Mesenchymal stem cell (in vitro differentiated cells and primary cell): ENCODE results near the gene MFF.

Source experiments
- DNase-seq: peaks from one replicate; pipeline ENCODE4 v3.0.0-alpha.2; 2013
- H2AFZ ChIP-seq: one replicate; pipeline ENCODE4 v1.6.1; 2013; ENCODE audit warnings: low read depth, mild to moderate bottlenecking, control low read depth, inconsistent platforms, low read length, moderate library complexity
- H2AK5ac ChIP-seq: 2 replicates; pipeline ENCODE4 v1.6.1; 2013; ENCODE audit warnings: low read length, moderate library complexity, mild to moderate bottlenecking, inconsistent platforms; ENCODE audit not compliant: severe bottlenecking
- H2BK120ac ChIP-seq: one replicate; pipeline ENCODE4 v1.6.1; 2013; ENCODE audit warnings: low read depth, mild to moderate bottlenecking, inconsistent platforms, low read length, moderate library complexity
- H2BK12ac ChIP-seq, 2 experiments: one replicate each; pipeline ENCODE4 v1.6.1; 2013; ENCODE audit warnings: inconsistent platforms in 2 of 2, low read length in 2 of 2, mild to moderate bottlenecking in 2 of 2, moderate library complexity in 2 of 2, control low read depth in 1 of 2
- H2BK15ac ChIP-seq: one replicate; pipeline ENCODE4 v1.6.1; 2013; ENCODE audit warnings: mild to moderate bottlenecking, low read depth, inconsistent platforms; ENCODE audit not compliant: poor library complexity, severe bottlenecking
- H2BK5ac ChIP-seq: 2 replicates; pipeline ENCODE4 v1.6.1; 2013; ENCODE audit warnings: low read depth, mild to moderate bottlenecking, low read length, control low read depth, inconsistent platforms; ENCODE audit not compliant: poor library complexity, severe bottlenecking
- H3K14ac ChIP-seq, 2 experiments: one replicate each; pipeline ENCODE4 v1.6.1; 2013; ENCODE audit warnings: inconsistent platforms in 2 of 2, low read length in 2 of 2, control low read depth in 1 of 2, mild to moderate bottlenecking in 1 of 2, moderate library complexity in 1 of 2
- H3K18ac ChIP-seq, 2 experiments: one replicate each; pipeline ENCODE4 v1.6.1; 2013; ENCODE audit warnings: inconsistent platforms in 2 of 2, low read length in 2 of 2, control low read depth in 1 of 2, low read depth in 1 of 2, mild to moderate bottlenecking in 1 of 2
- H3K23ac ChIP-seq, 2 experiments: one replicate each; pipeline ENCODE4 v1.6.1; 2013; ENCODE audit warnings: inconsistent platforms in 2 of 2, low read length in 2 of 2, mild to moderate bottlenecking in 2 of 2, moderate library complexity in 2 of 2, control low read depth in 1 of 2
- H3K27ac ChIP-seq: 2 replicates; pipeline ENCODE4 v1.5.1; 2013; ENCODE audit warnings: mild to moderate bottlenecking, moderate library complexity, low read length, control low read depth, inconsistent platforms; ENCODE audit not compliant: poor library complexity, severe bottlenecking
- H3K27me3 ChIP-seq, 2 experiments: 2 replicates each; pipeline versions ENCODE4 v1.6.1 to v1.7.0; 2013; ENCODE audit warnings: low read length in 2 of 2, mild to moderate bottlenecking in 2 of 2, moderate library complexity in 2 of 2, control low read depth in 1 of 2, inconsistent platforms in 1 of 2; ENCODE audit not compliant: control insufficient read depth in 1 of 2, insufficient read depth in 1 of 2
- H3K36me3 ChIP-seq, 2 experiments: 2 replicates each; pipeline versions ENCODE4 v1.6.1 to v1.7.0; 2013; ENCODE audit warnings: low read length in 2 of 2, control low read depth in 1 of 2, inconsistent platforms in 1 of 2, low read depth in 1 of 2, mild to moderate bottlenecking in 1 of 2; ENCODE audit not compliant: insufficient read depth in 2 of 2, control insufficient read depth in 1 of 2
- H3K4ac ChIP-seq, 2 experiments: one replicate each; pipeline ENCODE4 v1.6.1; 2013; ENCODE audit warnings: inconsistent platforms in 2 of 2, low read length in 2 of 2, mild to moderate bottlenecking in 2 of 2, moderate library complexity in 2 of 2, control low read depth in 1 of 2, low read depth in 1 of 2
- H3K4me1 ChIP-seq: 2 replicates; pipeline ENCODE4 v1.6.1; 2013; ENCODE audit warnings: low read depth, low read length, control low read depth; ENCODE audit not compliant: control insufficient read depth, insufficient read depth
- H3K4me2 ChIP-seq: 2 replicates; pipeline ENCODE4 v1.6.1; 2013; ENCODE audit warnings: low read length, mild to moderate bottlenecking, inconsistent platforms; ENCODE audit not compliant: poor library complexity, severe bottlenecking
- H3K4me3 ChIP-seq, 2 experiments: 2 replicates each; pipeline versions ENCODE4 v1.5.1 to v1.7.0; 2013; ENCODE audit warnings: low read length in 2 of 2, mild to moderate bottlenecking in 2 of 2, control low read depth in 1 of 2, low read depth in 1 of 2; ENCODE audit not compliant: insufficient read depth in 1 of 2
- H3K79me1 ChIP-seq: replicated peaks from 2 replicates; pipeline ENCODE4 v1.6.1; 2013; ENCODE audit warnings: mild to moderate bottlenecking, control low read depth, low read length, inconsistent platforms; ENCODE audit not compliant: poor library complexity, severe bottlenecking
- H3K9ac ChIP-seq: 2 replicates; pipeline ENCODE4 v1.7.0; 2013; ENCODE audit warnings: mild to moderate bottlenecking, low read length, moderate library complexity
- H3K9me3 ChIP-seq: 2 replicates; pipeline ENCODE4 v1.7.0; 2013; ENCODE audit warnings: mild to moderate bottlenecking, low read length; ENCODE audit not compliant: control insufficient read depth
- H4K8ac ChIP-seq: one replicate; pipeline ENCODE4 v1.6.1; 2013; ENCODE audit warnings: inconsistent platforms, mild to moderate bottlenecking, low read length, moderate library complexity
- H4K91ac ChIP-seq: one replicate; pipeline ENCODE4 v1.6.1; 2013; ENCODE audit warnings: mild to moderate bottlenecking, low read length, inconsistent platforms
- WGBS: methylation state at CpG from one replicate; pipeline ENCODE4 v1.1.7; 2013; ENCODE audit warnings: mixed read lengths; 5-methylcytosine and 5-hydroxymethylcytosine counted together

Gene MFF

DNA sequence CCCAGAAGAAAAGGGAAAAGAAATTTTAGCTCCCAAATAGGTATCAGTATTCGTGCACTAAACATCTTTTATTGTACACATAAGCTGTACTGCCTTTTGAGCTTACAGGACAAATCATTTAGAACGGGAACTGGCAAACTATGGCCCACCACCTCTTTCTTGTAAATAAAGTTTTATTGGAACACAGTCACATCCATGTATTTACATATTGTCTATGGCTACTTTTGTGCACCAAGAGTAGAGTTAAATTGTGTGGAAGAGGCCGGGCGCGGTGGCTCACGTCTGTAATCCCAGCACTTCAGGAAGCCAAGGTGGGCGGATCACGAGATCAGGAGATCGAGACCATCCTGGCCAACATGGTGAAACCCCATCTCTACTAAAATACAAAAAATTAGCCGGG, 48.3 kb downstream of the MFF start:
- Histone ChIP-seq H3K4me1 (peaks cover 2% of the 10 kb centered on the region), H3K36me3 (no peaks in the 10 kb centered on the region), H3K9ac (no peak overlapping the region), H3K9me3 (no peaks in the 10 kb centered on the region), H4K8ac (no peak overlapping the region), H3K27ac (no peak overlapping the region), H3K18ac (no peak overlapping the region), H3K79me1 (no peaks in the 10 kb centered on the region), H3K4me3 (no peak overlapping the region), H2BK120ac (no peak overlapping the region), H3K4ac (no peak overlapping the region), H2AK5ac (no peak overlapping the region), H2BK12ac (no peak overlapping the region), H3K14ac (no peak overlapping the region), H2AFZ (no peak overlapping the region), H4K91ac (no peak overlapping the region), H2BK15ac (no peak overlapping the region), H3K27me3 (no peaks in the 10 kb centered on the region), H3K23ac (no peak overlapping the region), H2BK5ac (no peak overlapping the region), H3K4me2 (no peak overlapping the region)
- no peak for DNase-seq
- WGBS = 90% methylated on average over 8 of the region's 10 CpGs

GRCh38 chr2:227374158-227374557, 49.1 kb downstream of the MFF start:
- no peak overlapping the region for H4K8ac ChIP-seq
- H3K4me2 ChIP-seq = no peak overlapping the region
- no peak overlapping the region for H3K18ac ChIP-seq
- no peaks in the 10 kb centered on the region for H3K79me1 ChIP-seq
- H3K27ac ChIP-seq = no peak overlapping the region
- H3K4me3 ChIP-seq = no peak overlapping the region
- H4K91ac ChIP-seq = no peak overlapping the region
- H3K9ac ChIP-seq = no peak overlapping the region
- no peak overlapping the region for H2BK15ac ChIP-seq
- H3K4me1 ChIP-seq = peaks cover 2% of the 10 kb centered on the region
- DNase-seq = no peak
- no peak overlapping the region for H2AK5ac ChIP-seq
- H3K23ac ChIP-seq = no peak overlapping the region
- H2BK120ac ChIP-seq = no peak overlapping the region
- H2BK5ac ChIP-seq = no peak overlapping the region
- no peaks in the 10 kb centered on the region for H3K9me3 ChIP-seq
- no peak overlapping the region for H3K14ac ChIP-seq
- H3K4ac ChIP-seq = no peak overlapping the region
- whole genome bisulfite sequencing = 80% methylated on average over 3 of the region's 6 CpGs
- H3K36me3 ChIP-seq = no peaks in the 10 kb centered on the region
- H3K27me3 ChIP-seq = no peaks in the 10 kb centered on the region
- H2AFZ ChIP-seq = no peak overlapping the region
- no peak overlapping the region for H2BK12ac ChIP-seq

- Histone ChIP-seq H3K4me1 (no peaks in the 10 kb centered on the region), H3K9me3 (no peaks in the 10 kb centered on the region), H3K14ac (no peak overlapping the region), H3K18ac (no peak overlapping the region), H3K27ac (no peak overlapping the region), H3K79me1 (no peaks in the 10 kb centered on the region), H2AFZ (no peak overlapping the region), H3K4ac (no peak overlapping the region), H4K91ac (no peak overlapping the region), H2AK5ac (no peak overlapping the region), H2BK120ac (no peak overlapping the region), H4K8ac (no peak overlapping the region), H2BK5ac (no peak overlapping the region), H2BK15ac (no peak overlapping the region), H3K23ac (no peak overlapping the region), H3K36me3 (no peaks in the 10 kb centered on the region), H3K4me2 (no peak overlapping the region), H3K27me3 (no peaks in the 10 kb centered on the region), H3K4me3 (no peak overlapping the region), H3K9ac (peak overlapping the region; percentile 12), H2BK12ac (no peak overlapping the region)
- DNase-seq = peak; percentile 13
- WGBS = 76% methylated on average over 5 of the region's 9 CpGs
Observed at GRCh38 chr2:227376656-227377396, 51.8 kb downstream of the MFF start.

- Histone ChIP-seq H2BK5ac (no peak overlapping the region), H3K18ac (no peak overlapping the region), H3K79me1 (no peaks in the 10 kb centered on the region), H2BK12ac (no peak overlapping the region), H2AFZ (no peak overlapping the region), H3K14ac (no peak overlapping the region), H3K4me1 (no peaks in the 10 kb centered on the region), H4K91ac (no peak overlapping the region), H3K4me2 (no peak overlapping the region), H3K9ac (no peak overlapping the region), H3K36me3 (no peaks in the 10 kb centered on the region), H3K9me3 (no peaks in the 10 kb centered on the region), H2BK120ac (no peak overlapping the region), H3K27me3 (peaks cover 0 to under 1% of the 10 kb centered on the region in 2 experiments), H2BK15ac (no peak overlapping the region), H3K23ac (no peak overlapping the region), H4K8ac (no peak overlapping the region), H3K4me3 (no peak overlapping the region), H2AK5ac (no peak overlapping the region), H3K4ac (no peak overlapping the region), H3K27ac (no peak overlapping the region)
- 84% methylated on average over 8 of the region's 8 CpGs for WGBS
- DNase-seq = no peak
Observed at GRCh38 chr2:227377467-227378351, 52.7 kb downstream of the MFF start.
